Measurements from ENCODE around the gene P2RY11.

Gene P2RY11

GRCh38 chr19:10114651-10115391, 3.3 kb downstream of the P2RY11 start:
- Mint-ChIP-seq H3K4me1 (ENCODE audit: low read depth) (peaks cover 31% of the 10 kb centered on the region), H3K36me3 (ENCODE audit: low read depth) (peaks cover 25% of the 10 kb centered on the region), H3K27ac (peak overlapping the region; percentile 31), H3K9me3 (no peaks in the 10 kb centered on the region), H3K27me3 (ENCODE audit: low read depth) (no peaks in the 10 kb centered on the region), H3K4me3 (no peak overlapping the region)

GRCh38 chr19:10115392-10116084, 4.0 kb downstream of the P2RY11 start:
- H3K4me1 Mint-ChIP-seq (ENCODE audit: low read depth): peaks cover 33% of the 10 kb centered on the region
- H3K27ac Mint-ChIP-seq: no peak overlapping the region
- no peaks in the 10 kb centered on the region for H3K27me3 Mint-ChIP-seq (ENCODE audit: low read depth)
- no peak overlapping the region for H3K4me3 Mint-ChIP-seq
- H3K9me3 Mint-ChIP-seq: no peaks in the 10 kb centered on the region
- peaks cover 20% of the 10 kb centered on the region for H3K36me3 Mint-ChIP-seq (ENCODE audit: low read depth)

- Mint-ChIP-seq H3K27me3 (ENCODE audit: low read depth) (no peaks in the 10 kb centered on the region), H3K9me3 (no peaks in the 10 kb centered on the region), H3K4me1 (ENCODE audit: low read depth) (peaks cover 30% of the 10 kb centered on the region), H3K27ac (no peak overlapping the region), H3K4me3 (peak overlapping the region; percentile 10), H3K36me3 (ENCODE audit: low read depth) (peaks cover 18% of the 10 kb centered on the region)
Observed at GRCh38 chr19:10116085-10116865, 4.8 kb downstream of the P2RY11 start.

- Mint-ChIP-seq H3K27ac (no peak overlapping the region), H3K36me3 (ENCODE audit: low read depth) (peaks cover 14% of the 10 kb centered on the region), H3K9me3 (no peaks in the 10 kb centered on the region), H3K4me1 (ENCODE audit: low read depth) (peaks cover 27% of the 10 kb centered on the region), H3K4me3 (no peak overlapping the region), H3K27me3 (ENCODE audit: low read depth) (no peaks in the 10 kb centered on the region)
Observed at GRCh38 chr19:10116866-10117616, 5.5 kb downstream of the P2RY11 start.

- H3K27me3 Mint-ChIP-seq (ENCODE audit: low read depth): no peaks in the 10 kb centered on the region
- H3K9me3 Mint-ChIP-seq: no peaks in the 10 kb centered on the region
- H3K27ac Mint-ChIP-seq: peak overlapping the region; percentile 86
- H3K36me3 Mint-ChIP-seq (ENCODE audit: low read depth): peaks cover 10% of the 10 kb centered on the region
- H3K4me1 Mint-ChIP-seq (ENCODE audit: low read depth): peaks cover 16% of the 10 kb centered on the region
- peak overlapping the region; percentile 95 for H3K4me3 Mint-ChIP-seq
Observed at GRCh38 chr19:10118960-10119359, 7.5 kb downstream of the P2RY11 start.

- no peaks in the 10 kb centered on the region for H3K9me3 Mint-ChIP-seq
- no peak overlapping the region for H3K4me3 Mint-ChIP-seq
- no peaks in the 10 kb centered on the region for H3K27me3 Mint-ChIP-seq (ENCODE audit: low read depth)
- peaks cover 16% of the 10 kb centered on the region for H3K4me1 Mint-ChIP-seq (ENCODE audit: low read depth)
- peaks cover 13% of the 10 kb centered on the region for H3K36me3 Mint-ChIP-seq (ENCODE audit: low read depth)
- H3K27ac Mint-ChIP-seq: no peak overlapping the region
Observed at GRCh38 chr19:10120538-10121189, 9.2 kb downstream of the P2RY11 start.

- Mint-ChIP-seq H3K36me3 (ENCODE audit: low read depth) (peaks cover 7% of the 10 kb centered on the region), H3K27me3 (ENCODE audit: low read depth) (no peaks in the 10 kb centered on the region), H3K27ac (no peak overlapping the region), H3K9me3 (no peaks in the 10 kb centered on the region), H3K4me3 (no peak overlapping the region), H3K4me1 (ENCODE audit: low read depth) (peaks cover 13% of the 10 kb centered on the region)
Observed at GRCh38 chr19:10122045-10122444, 10.6 kb downstream of the P2RY11 start.

GRCh38 chr19:10124429-10124828, 12.9 kb downstream of the P2RY11 start:
- Mint-ChIP-seq H3K4me1 (ENCODE audit: low read depth) (peaks cover 6% of the 10 kb centered on the region), H3K27me3 (ENCODE audit: low read depth) (no peaks in the 10 kb centered on the region), H3K4me3 (no peak overlapping the region), H3K9me3 (no peaks in the 10 kb centered on the region), H3K36me3 (ENCODE audit: low read depth) (peaks cover 6% of the 10 kb centered on the region), H3K27ac (no peak overlapping the region)

GRCh38 chr19:10126213-10126639, 14.7 kb downstream of the P2RY11 start:
- Mint-ChIP-seq H3K4me1 (ENCODE audit: low read depth) (no peaks in the 10 kb centered on the region), H3K27me3 (ENCODE audit: low read depth) (no peaks in the 10 kb centered on the region), H3K36me3 (ENCODE audit: low read depth) (peaks cover 6% of the 10 kb centered on the region), H3K4me3 (no peak overlapping the region), H3K9me3 (no peaks in the 10 kb centered on the region), H3K27ac (no peak overlapping the region)

GRCh38 chr19:10132905-10133304, 21.4 kb downstream of the P2RY11 start:
- H3K27me3 Mint-ChIP-seq (ENCODE audit: low read depth): no peaks in the 10 kb centered on the region
- H3K4me3 Mint-ChIP-seq: no peak overlapping the region
- peaks cover 21% of the 10 kb centered on the region for H3K36me3 Mint-ChIP-seq (ENCODE audit: low read depth)
- no peaks in the 10 kb centered on the region for H3K9me3 Mint-ChIP-seq
- peak overlapping the region; percentile 34 for H3K27ac Mint-ChIP-seq
- no peaks in the 10 kb centered on the region for H3K4me1 Mint-ChIP-seq (ENCODE audit: low read depth)

GRCh38 chr19:10133596-10133995, 22.1 kb downstream of the P2RY11 start:
- no peaks in the 10 kb centered on the region for H3K9me3 Mint-ChIP-seq
- H3K27ac Mint-ChIP-seq: no peak overlapping the region
- no peaks in the 10 kb centered on the region for H3K4me1 Mint-ChIP-seq (ENCODE audit: low read depth)
- peaks cover 22% of the 10 kb centered on the region for H3K36me3 Mint-ChIP-seq (ENCODE audit: low read depth)
- H3K4me3 Mint-ChIP-seq: no peak overlapping the region
- H3K27me3 Mint-ChIP-seq (ENCODE audit: low read depth): no peaks in the 10 kb centered on the region

GRCh38 chr19:10134040-10134439, 22.5 kb downstream of the P2RY11 start:
- Mint-ChIP-seq H3K36me3 (ENCODE audit: low read depth) (peaks cover 26% of the 10 kb centered on the region), H3K4me3 (no peak overlapping the region), H3K27me3 (ENCODE audit: low read depth) (no peaks in the 10 kb centered on the region), H3K9me3 (no peaks in the 10 kb centered on the region), H3K27ac (no peak overlapping the region), H3K4me1 (ENCODE audit: low read depth) (no peaks in the 10 kb centered on the region)

GRCh38 chr19:10135551-10136334, 24.2 kb downstream of the P2RY11 start:
- Mint-ChIP-seq H3K9me3 (no peaks in the 10 kb centered on the region), H3K36me3 (ENCODE audit: low read depth) (peaks cover 28% of the 10 kb centered on the region), H3K4me1 (ENCODE audit: low read depth) (no peaks in the 10 kb centered on the region), H3K27me3 (ENCODE audit: low read depth) (no peaks in the 10 kb centered on the region), H3K27ac (no peak overlapping the region), H3K4me3 (no peak overlapping the region)

All from T-helper 1 cell treated with Interleukin-12 subunit alpha and Interleukin-12 subunit beta and Interleukin-4 antibody, amounts not matched to agents 30 μg/mL and 1 μg/mL, for 36 hours (primary cell).